H1 (cell line): ENCODE results near the gene ARHGEF3. TPM values are rescaled to one million over a fixed set of nuclear protein-coding genes. Genes with fewer than 3 reads are reported as not detected.

ENCODE experiments used
- CTCF ChIA-PET: fragments of 300-600 bp; sonication (Branson Sonifier 250); formaldehyde crosslinking; loops from one replicate; lab custom pipeline; 2021; ENCODE audit not compliant: partially characterized antibody; lab: Charles Lee
- POLR2A ChIA-PET: fragments of 300-600 bp; sonication (Branson Sonifier 250); formaldehyde crosslinking; loops from one replicate; lab custom pipeline; 2021; ENCODE audit warnings: inconsistent platforms; ENCODE audit not compliant: partially characterized antibody; lab: Charles Lee
- DNase-seq, 2 experiments: peaks; one replicate each; pipeline versions ENCODE4 v3.0.0 to v3.0.0-alpha.2; 2010 to 2022; ENCODE audit warnings: low spot score in 2 of 2, low read depth in 1 of 2, mixed read lengths in 1 of 2
- FAIRE-seq: peaks from 2 replicates; lab custom pipeline; 2011; peaks lifted over from hg19 to GRCh38; lab: Jason Lieb, UNC
- H2AFZ ChIP-seq: 2 replicates; pipeline ENCODE4 v1.8.1; 2012; ENCODE audit warnings: low read length, inconsistent platforms
- H2AK5ac ChIP-seq: 2 replicates; pipeline ENCODE4 v1.6.1; 2013; ENCODE audit warnings: low read depth, low read length
- H2BK120ac ChIP-seq: replicated peaks from 2 replicates; pipeline ENCODE3; 2013; ENCODE audit warnings: low read depth, low read length, inconsistent platforms
- H2BK12ac ChIP-seq: 2 replicates; pipeline ENCODE4 v1.6.1; 2013; ENCODE audit warnings: low read depth, low read length
- H2BK15ac ChIP-seq: 2 replicates; pipeline ENCODE4 v1.6.1; 2013; ENCODE audit warnings: low read length
- H2BK20ac ChIP-seq: 2 replicates; pipeline ENCODE4 v1.6.1; 2013; ENCODE audit warnings: low read length
- H2BK5ac ChIP-seq: 2 replicates; pipeline ENCODE4 v1.6.1; 2013; ENCODE audit warnings: low read depth, low read length
- H3K14ac ChIP-seq: 2 replicates; pipeline ENCODE4 v1.6.1; 2013; ENCODE audit warnings: inconsistent platforms; ENCODE audit not compliant: insufficient read length
- H3K18ac ChIP-seq: 2 replicates; pipeline ENCODE4 v1.6.1; 2013; ENCODE audit warnings: low read length; ENCODE audit errors: extremely low read depth
- H3K23ac ChIP-seq: 2 replicates; pipeline ENCODE4 v1.6.1; 2013; ENCODE audit warnings: inconsistent platforms; ENCODE audit not compliant: insufficient read length
- H3K23me2 ChIP-seq: 2 replicates; pipeline ENCODE4 v1.6.1; 2013; ENCODE audit warnings: low read depth, low read length
- H3K27ac ChIP-seq: 2 replicates; pipeline ENCODE4 v1.6.1; 2011; ENCODE audit warnings: low read depth, low read length, inconsistent platforms
- H3K27me3 ChIP-seq, 4 experiments: replicated peaks in 1 of 4; 1 replicate in 1 of 4; 2 replicates in 3 of 4; pipeline versions ENCODE4 v1.6.1 to v1.8.1; 2011 to 2013; ENCODE audit warnings: low read length in 3 of 4, mild to moderate bottlenecking in 3 of 4, inconsistent platforms in 2 of 4, mixed read lengths in 2 of 4, moderate library complexity in 1 of 4; ENCODE audit not compliant: control insufficient read depth in 3 of 4, insufficient read depth in 3 of 4; ENCODE audit errors: extremely low read depth in 1 of 4
- H3K36me3 ChIP-seq, 4 experiments: 2 replicates each; pipeline versions ENCODE4 v1.6.1 to v1.8.1; 2011 to 2013; ENCODE audit warnings: mild to moderate bottlenecking in 4 of 4, low read length in 3 of 4, moderate library complexity in 2 of 4, control low read depth in 1 of 4, inconsistent platforms in 1 of 4; ENCODE audit not compliant: insufficient read depth in 4 of 4, control insufficient read depth in 2 of 4
- H3K4ac ChIP-seq: replicated peaks from 2 replicates; pipeline ENCODE3; 2013; ENCODE audit warnings: low read length, low read depth, mixed read lengths, inconsistent platforms; ENCODE audit not compliant: insufficient read length
- H3K4me1 ChIP-seq, 4 experiments: replicated peaks in 1 of 4; 1 replicate in 1 of 4; 2 replicates in 3 of 4; pipeline versions ENCODE4 v1.6.1 to v1.8.1; 2011 to 2013; ENCODE audit warnings: low read length in 3 of 4, inconsistent platforms in 2 of 4, mixed read lengths in 1 of 4; ENCODE audit not compliant: insufficient read depth in 4 of 4, control insufficient read depth in 3 of 4
- H3K4me2 ChIP-seq, 2 experiments: 2 replicates each; pipeline versions ENCODE4 v1.6.1 to v1.8.1; 2011 to 2013; ENCODE audit warnings: low read depth in 2 of 2, low read length in 2 of 2, control low read depth in 1 of 2, inconsistent platforms in 1 of 2, mild to moderate bottlenecking in 1 of 2; ENCODE audit not compliant: insufficient read depth in 1 of 2
- H3K4me3 ChIP-seq, 4 experiments: fragments of 200-600, 300-600 bp in 1 of 4; sonication (generic), shearing (Covaris generic), sonication (Bioruptor Twin) in 1 of 4; 2 replicates each; pipeline versions ENCODE4 v1.5.1 to v1.8.1; 2011 to 2016; ENCODE audit warnings: low read length in 4 of 4, low read depth in 3 of 4, control low read depth in 2 of 4, inconsistent platforms in 2 of 4, mild to moderate bottlenecking in 2 of 4, mixed read lengths in 1 of 4, moderate library complexity in 1 of 4; ENCODE audit not compliant: insufficient read depth in 2 of 4; ENCODE audit errors: extremely low read depth in 1 of 4
- H3K56ac ChIP-seq: replicated peaks from 2 replicates; pipeline ENCODE3; 2013; ENCODE audit warnings: low read depth, mild to moderate bottlenecking, mixed read lengths, low read length, inconsistent platforms; ENCODE audit not compliant: insufficient read length
- H3K79me1 ChIP-seq: 2 replicates; pipeline ENCODE4 v1.6.1; 2013; ENCODE audit warnings: low read depth, low read length, control low read depth
- H3K79me2 ChIP-seq, 2 experiments: 2 replicates each; pipeline versions ENCODE4 v1.6.1 to v1.8.1; 2012 to 2013; ENCODE audit warnings: low read length in 2 of 2, mild to moderate bottlenecking in 2 of 2, inconsistent platforms in 1 of 2; ENCODE audit not compliant: insufficient read depth in 2 of 2, control insufficient read depth in 1 of 2
- H3K9ac ChIP-seq, 4 experiments: replicated peaks in 1 of 4; 1 replicate in 1 of 4; 2 replicates in 3 of 4; pipeline versions ENCODE4 v1.6.1 to v1.8.1; 2011 to 2013; ENCODE audit warnings: low read depth in 3 of 4, low read length in 3 of 4, control low read depth in 2 of 4, mild to moderate bottlenecking in 2 of 4, moderate library complexity in 2 of 4, inconsistent platforms in 1 of 4; ENCODE audit errors: extremely low read depth in 1 of 4
- H3K9me3 ChIP-seq, 2 experiments: 2 replicates each; pipeline versions ENCODE4 v1.6.1 to v1.8.1; 2012 to 2013; ENCODE audit warnings: mild to moderate bottlenecking in 2 of 2, moderate library complexity in 2 of 2, control low read depth in 1 of 2, inconsistent platforms in 1 of 2, low read depth in 1 of 2, low read length in 1 of 2, mixed read lengths in 1 of 2; ENCODE audit not compliant: insufficient read depth in 2 of 2
- H4K20me1 ChIP-seq, 2 experiments: replicated peaks in 1 of 2; 2 replicates each; pipeline versions ENCODE3 to v1.8.1; 2011 to 2013; ENCODE audit warnings: inconsistent platforms in 2 of 2, low read length in 2 of 2, mild to moderate bottlenecking in 1 of 2; ENCODE audit not compliant: insufficient read depth in 2 of 2, control insufficient read depth in 1 of 2
- H4K5ac ChIP-seq: 2 replicates; pipeline ENCODE4 v1.6.1; 2013; ENCODE audit warnings: low read length, low read depth, mixed read lengths, inconsistent platforms; ENCODE audit not compliant: insufficient read length
- H4K8ac ChIP-seq: 2 replicates; pipeline ENCODE4 v1.8.0; 2013; ENCODE audit warnings: mild to moderate bottlenecking, moderate library complexity, low read length, inconsistent platforms; ENCODE audit not compliant: insufficient read depth; ENCODE audit errors: extremely low read depth
- H4K91ac ChIP-seq: replicated peaks from 2 replicates; pipeline ENCODE3; 2013; ENCODE audit warnings: low read length, mixed read lengths, inconsistent platforms; ENCODE audit not compliant: insufficient read length
- BACH1 ChIP-seq: IDR thresholded peaks from 2 replicates; pipeline ENCODE4 v1.6.1; 2012; ENCODE audit warnings: low read length, improper control_type of control experiment
- KDM4A ChIP-seq: IDR thresholded peaks from one replicate; pipeline ENCODE4 v1.7.1; 2012; ENCODE audit warnings: low read depth, mild to moderate bottlenecking, moderate library complexity, low read length, inconsistent platforms; ENCODE audit not compliant: severe bottlenecking
- MAX ChIP-seq: IDR thresholded peaks from 2 replicates; pipeline ENCODE4 v1.6.1; 2012; ENCODE audit warnings: inconsistent platforms
- SIN3A ChIP-seq, 2 experiments: IDR thresholded peaks in 1 of 2; conservative IDR thresholded peaks in 1 of 2; 2 replicates each; pipeline ENCODE4 v1.6.1; 2011 to 2012; ENCODE audit warnings: low read length in 2 of 2, improper control_type of control experiment in 1 of 2, low read depth in 1 of 2, mild to moderate bottlenecking in 1 of 2
- SIRT6 ChIP-seq: IDR thresholded peaks from one replicate; pipeline ENCODE4 v1.7.1; 2012; ENCODE audit warnings: low read length, inconsistent platforms
- TAF7 ChIP-seq: optimal IDR thresholded peaks from 2 replicates; pipeline ENCODE3; 2011; ENCODE audit warnings: low read depth, mild to moderate bottlenecking, inconsistent platforms, low read length, moderate library complexity, borderline replicate concordance
- WGBS, 2 experiments: shearing (Covaris generic) in 1 of 2; methylation state at CpG; one replicate each; pipeline versions ENCODE4 v1.1.6 to v1.1.7; 2013 to 2015; ENCODE audit warnings: low lambda C conversion rate in 2 of 2, mixed read lengths in 2 of 2, inconsistent platforms in 1 of 2, low coverage in 1 of 2, missing lambda C conversion rate in 1 of 2; ENCODE audit not compliant: insufficient replicate concordance in 2 of 2, insufficient coverage in 1 of 2, insufficient read length in 1 of 2; ENCODE audit errors: extremely low coverage in 1 of 2, missing lambda C conversion rate in 1 of 2; 5-methylcytosine and 5-hydroxymethylcytosine counted together
- polyA plus RNA-seq, 7 experiments: library from polyadenylated mRNA; depleted of rRNA in 3 of 7; stranded (reverse) in 5 of 7; unstranded in 2 of 7; fragments of >200 nt in 5 of 7; fragments of 200-250 nt in 2 of 7; gene quantifications; 1 replicate in 5 of 7; 2 replicates in 1 of 7; 4 replicates in 1 of 7; pipeline versions ENCODE4 v1.2.1 to v1.2.3, GENCODE V29; 2011 to 2013; ENCODE audit warnings: missing spikeins in 2 of 7, mixed read lengths in 2 of 7
- total RNA-seq: library from RNA; stranded (reverse); fragmentation: NEBNext Ultra II Directional; extraction: Animal tissue kit (Norgen Biotek cat#: 25700); gene quantifications from 2 replicates; pipeline ENCODE4 v1.2.1, GENCODE V29; 2021
- TF ChIP-seq, protein P1 (sequence below), 3 experiments: IDR thresholded peaks; 1 replicate in 2 of 3; 2 replicates in 1 of 3; pipeline versions ENCODE4 v1.5.1 to v1.6.1; 2011; ENCODE audit warnings: low read length in 3 of 3, mild to moderate bottlenecking in 3 of 3, inconsistent platforms in 2 of 3, low read depth in 1 of 3, moderate library complexity in 1 of 3; ENCODE audit not compliant: insufficient read depth in 1 of 3; ENCODE audit errors: control extremely low read depth in 1 of 3
- TF ChIP-seq, protein P2 (sequence below): IDR thresholded peaks from 2 replicates; pipeline ENCODE4 v1.6.1; 2011; ENCODE audit warnings: low read depth, mild to moderate bottlenecking, low read length; ENCODE audit not compliant: insufficient read depth

The ARHGEF3 gene
- total and polyA plus RNA-seq, 2 of the 8 experiments (the other 6 are each of a cell fraction or from before 2014, with no cell fraction given): 2.8 to 6.0 TPM

DNA sequence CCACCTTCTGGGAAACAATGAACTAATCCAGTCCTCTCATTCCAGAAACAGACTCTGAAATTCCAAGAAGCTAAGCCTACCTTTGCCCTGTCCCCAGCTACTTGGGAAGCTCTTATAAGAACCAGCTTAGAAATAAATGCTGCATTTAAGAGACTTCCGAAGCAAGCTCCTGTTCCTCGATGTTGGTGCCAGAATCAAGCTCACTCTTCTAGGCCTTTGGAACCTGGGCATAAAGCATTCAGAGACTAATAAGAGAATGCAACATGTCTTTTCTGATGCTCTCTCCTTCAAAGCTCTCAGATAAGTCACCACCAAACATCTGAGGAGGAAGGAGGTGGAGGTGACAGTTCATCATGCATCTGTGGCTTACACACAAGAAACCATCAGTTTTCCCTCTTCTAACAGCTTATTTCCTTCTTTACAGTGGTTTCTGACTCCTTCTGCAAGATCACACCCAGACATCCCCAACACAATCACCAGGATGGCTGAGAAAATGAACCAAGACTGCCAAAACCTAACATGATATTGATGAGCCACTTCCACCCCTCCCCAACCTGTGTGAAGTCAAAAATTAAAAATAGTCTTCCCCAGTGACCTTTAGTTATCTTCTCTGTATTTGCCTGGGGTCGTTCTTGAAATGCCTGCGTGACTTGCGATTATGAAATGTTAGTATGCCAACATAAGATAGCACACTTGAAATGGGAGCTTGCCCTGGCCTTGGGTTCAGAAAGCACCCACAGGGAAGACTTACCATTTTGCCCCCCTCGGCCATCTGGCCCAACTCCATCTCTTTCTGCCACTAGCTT, 11.5 kb downstream of the ARHGEF3 start:
- no peak overlapping the region for H3K4me2 ChIP-seq
- H2AFZ ChIP-seq: no peak overlapping the region
- POLR2A ChIA-PET: interaction anchor here (0.6 to 1.3 kb wide), 3 partner anchors 10 to 356 kb away, joined by 3 to 4 read pairs (median 4); partner anchors contain the start of gene ARHGEF3
- DNase-seq: no peak
- no peak overlapping the region for H3K14ac ChIP-seq
- no peak overlapping the region for H3K4me3 ChIP-seq
- H3K4ac ChIP-seq: no peak overlapping the region
- H3K27ac ChIP-seq: no peak overlapping the region
- no peak overlapping the region for H3K18ac ChIP-seq
- no peaks in the 10 kb centered on the region for H3K27me3 ChIP-seq
- H3K36me3 ChIP-seq: no peaks in the 10 kb centered on the region
- H3K79me2 ChIP-seq: no peaks in the 10 kb centered on the region
- no peaks in the 10 kb centered on the region for H3K79me1 ChIP-seq
- H4K8ac ChIP-seq: no peak overlapping the region
- no peak overlapping the region for H2BK12ac ChIP-seq
- H3K4me1 ChIP-seq: no peaks in the 10 kb centered on the region; a peak in 1 of 7 replicates
- H3K9me3 ChIP-seq: no peaks in the 10 kb centered on the region
- 85% methylated on average over 6 of the region's 6 CpGs; no CpG with 5 or more reads in 1 of the 2 experiments for WGBS, 2 experiments
- no peak overlapping the region for H2BK15ac ChIP-seq
- no peak overlapping the region for H4K91ac ChIP-seq
- no peak overlapping the region for H4K5ac ChIP-seq
- no peak overlapping the region for H2BK120ac ChIP-seq
- H4K20me1 ChIP-seq: no peaks in the 10 kb centered on the region
- H2BK20ac ChIP-seq: no peak overlapping the region
- CTCF ChIA-PET: interaction anchor here (0.5 to 4.5 kb wide), 11 partner anchors 10 to 208 kb away, joined by 3 to 45 read pairs (median 4); partner anchors contain the start of gene ARHGEF3
- H3K23ac ChIP-seq: no peak overlapping the region
- no peak overlapping the region for H2AK5ac ChIP-seq
- no peak for FAIRE-seq
- H3K56ac ChIP-seq: no peak overlapping the region
- H3K23me2 ChIP-seq: no peaks in the 10 kb centered on the region
- no peak overlapping the region for H3K9ac ChIP-seq
- no peak overlapping the region for H2BK5ac ChIP-seq
- no peak for TF ChIP-seq MAX
- no peak for TF ChIP-seq KDM4A
- TF ChIP-seq, protein P1, sequence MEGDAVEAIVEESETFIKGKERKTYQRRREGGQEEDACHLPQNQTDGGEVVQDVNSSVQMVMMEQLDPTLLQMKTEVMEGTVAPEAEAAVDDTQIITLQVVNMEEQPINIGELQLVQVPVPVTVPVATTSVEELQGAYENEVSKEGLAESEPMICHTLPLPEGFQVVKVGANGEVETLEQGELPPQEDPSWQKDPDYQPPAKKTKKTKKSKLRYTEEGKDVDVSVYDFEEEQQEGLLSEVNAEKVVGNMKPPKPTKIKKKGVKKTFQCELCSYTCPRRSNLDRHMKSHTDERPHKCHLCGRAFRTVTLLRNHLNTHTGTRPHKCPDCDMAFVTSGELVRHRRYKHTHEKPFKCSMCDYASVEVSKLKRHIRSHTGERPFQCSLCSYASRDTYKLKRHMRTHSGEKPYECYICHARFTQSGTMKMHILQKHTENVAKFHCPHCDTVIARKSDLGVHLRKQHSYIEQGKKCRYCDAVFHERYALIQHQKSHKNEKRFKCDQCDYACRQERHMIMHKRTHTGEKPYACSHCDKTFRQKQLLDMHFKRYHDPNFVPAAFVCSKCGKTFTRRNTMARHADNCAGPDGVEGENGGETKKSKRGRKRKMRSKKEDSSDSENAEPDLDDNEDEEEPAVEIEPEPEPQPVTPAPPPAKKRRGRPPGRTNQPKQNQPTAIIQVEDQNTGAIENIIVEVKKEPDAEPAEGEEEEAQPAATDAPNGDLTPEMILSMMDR (IDR thresholded peaks at IDR 0.05; ENCODE audit: control extremely low read depth in 1 of 3, insufficient read depth in 1 of 3, low read depth in 1 of 3, low read length in 3 of 3): no peak
- no peak for TF ChIP-seq SIRT6
- no peak for TF ChIP-seq BACH1
- TF ChIP-seq, protein P2, sequence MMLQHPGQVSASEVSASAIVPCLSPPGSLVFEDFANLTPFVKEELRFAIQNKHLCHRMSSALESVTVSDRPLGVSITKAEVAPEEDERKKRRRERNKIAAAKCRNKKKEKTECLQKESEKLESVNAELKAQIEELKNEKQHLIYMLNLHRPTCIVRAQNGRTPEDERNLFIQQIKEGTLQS: no peak
- TF ChIP-seq SIN3A (conservative IDR thresholded peaks at IDR 0.05 in 1 of 2, IDR thresholded peaks at IDR 0.05 in 1 of 2; ENCODE audit: low read depth in 1 of 2, low read length in 2 of 2): no peak
- no peak for TF ChIP-seq TAF7
